Skeletal muscle satellite cell (primary cell): ENCODE results near the gene OR1F1. TPM values are rescaled to one million over a fixed set of nuclear protein-coding genes. Genes with fewer than 3 reads are reported as not detected.
"Not testable (repeated sequence)": the region's sequence is repeated elsewhere in the genome, so short reads cannot be mapped to it uniquely, and the experiment has no call there.

ENCODE experiments used
- H3K27me3 ChIP-seq: 2 replicates; pipeline ENCODE4 v1.7.0; 2013; ENCODE audit warnings: low read length; ENCODE audit not compliant: control insufficient read depth, insufficient read depth
- H3K36me3 ChIP-seq: 2 replicates; pipeline ENCODE4 v1.7.0; 2013; ENCODE audit warnings: mild to moderate bottlenecking, control low read depth, low read length; ENCODE audit not compliant: insufficient read depth
- H3K4me1 ChIP-seq: 2 replicates; pipeline ENCODE4 v1.7.0; 2013; ENCODE audit warnings: low read length; ENCODE audit not compliant: control insufficient read depth, insufficient read depth
- H3K4me2 ChIP-seq: 2 replicates; pipeline ENCODE4 v1.7.0; 2013; ENCODE audit warnings: mild to moderate bottlenecking, low read length
- H3K4me3 ChIP-seq: 2 replicates; pipeline ENCODE4 v1.7.0; 2013; ENCODE audit warnings: low read length
- H3K9ac ChIP-seq: 2 replicates; pipeline ENCODE4 v1.7.0; 2013; ENCODE audit warnings: mild to moderate bottlenecking, low read depth, low read length, moderate library complexity
- H3K9me3 ChIP-seq: replicated peaks from 2 replicates; pipeline ENCODE4 v1.7.0; 2013; ENCODE audit warnings: mild to moderate bottlenecking, control low read depth, low read length
- total RNA-seq: library from RNA; depleted of rRNA; stranded (reverse); fragments of >200 nt; gene quantifications from 2 replicates; pipeline ENCODE4 v1.2.3, GENCODE V29; 2012; rRNA removed

Gene OR1F1
- not detected in 2 replicates for total RNA-seq

DNA sequence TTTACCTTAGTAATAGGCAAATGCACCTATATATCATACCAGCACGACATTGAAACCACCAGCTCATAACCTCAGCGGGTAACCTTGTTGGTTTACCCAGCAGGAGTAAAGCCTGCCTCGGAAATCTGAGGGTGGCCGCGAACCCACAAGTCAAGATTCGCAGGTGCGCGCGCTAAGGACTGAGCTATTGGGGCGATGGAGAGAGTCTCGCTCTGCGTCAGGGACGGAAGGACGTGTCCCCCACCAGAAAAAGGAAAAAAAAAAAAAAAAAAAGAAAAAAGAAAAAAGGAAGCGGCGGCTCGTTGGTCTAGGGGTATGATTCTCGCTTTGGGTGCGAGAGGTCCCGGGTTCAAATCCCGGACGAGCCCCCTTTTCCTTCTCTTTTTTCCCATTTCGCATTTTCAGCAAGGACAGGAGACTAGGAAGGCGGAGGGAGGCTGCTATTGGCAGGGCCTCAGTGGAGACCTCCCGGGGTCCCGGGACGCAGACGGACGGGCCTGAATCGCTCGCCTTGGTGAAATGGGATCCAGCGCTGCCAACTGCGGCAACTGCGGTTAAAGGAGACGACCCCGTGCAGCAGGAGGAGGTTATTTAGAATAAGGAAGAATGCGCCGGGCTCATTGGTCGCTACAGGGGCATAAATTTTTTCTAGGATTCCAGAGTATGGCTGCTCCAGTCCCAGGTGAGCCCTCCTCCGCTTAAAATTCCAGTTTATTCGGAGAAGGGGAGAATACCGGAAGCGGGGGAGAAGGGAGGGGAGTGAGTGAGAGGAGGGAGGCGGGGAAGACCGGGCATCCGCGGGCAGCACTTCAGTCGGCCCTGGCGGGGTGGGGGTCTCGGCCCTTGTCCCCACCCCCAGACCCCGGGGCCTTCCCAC lies at the start of gene OR1F1:
TSS of gene OR1F1 (plus strand) at position 407 of the 877 bp plus-strand sequence.
- H3K4me2 ChIP-seq: peak within 1 kb of the TSS; percentile 96
- no peaks in the 10 kb centered on the region for H3K9me3 ChIP-seq
- H3K4me3 ChIP-seq: peak within 1 kb of the TSS; percentile 82
- H3K27me3 ChIP-seq: peaks cover 9% of the 10 kb centered on the region
- no peaks in the 10 kb centered on the region for H3K36me3 ChIP-seq
- peak within 1 kb of the TSS; percentile 51 for H3K9ac ChIP-seq
- H3K4me1 ChIP-seq: peaks cover 26% of the 10 kb centered on the region

DNA sequence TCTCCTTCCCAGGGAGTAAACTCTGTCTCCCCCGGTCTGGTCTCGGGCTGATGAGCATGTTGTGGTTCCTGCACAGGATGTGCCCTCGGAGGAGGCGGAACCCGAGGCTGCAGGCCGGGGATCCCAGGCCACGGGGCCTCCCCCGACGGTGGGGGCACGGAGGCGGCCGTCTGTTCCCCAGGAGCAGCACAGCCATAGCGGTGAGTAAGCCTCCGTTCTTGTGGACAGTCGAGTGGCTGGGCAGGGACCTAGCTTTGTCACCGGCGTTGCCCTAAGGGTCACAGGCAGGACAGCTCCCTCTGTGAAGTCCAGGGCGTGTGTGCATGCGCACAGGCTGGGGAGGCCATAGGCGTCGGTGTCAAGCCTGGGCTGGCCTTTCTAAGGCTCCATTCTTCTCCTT lies 49.7 kb upstream of the OR1F1 start:
- Histone ChIP-seq H3K4me1 (peaks cover 5% of the 10 kb centered on the region), H3K27me3 (no peaks in the 10 kb centered on the region), H3K9me3 (no peaks in the 10 kb centered on the region), H3K9ac (no peak overlapping the region), H3K36me3 (peaks cover 31% of the 10 kb centered on the region), H3K4me2 (no peak overlapping the region), H3K4me3 (no peak overlapping the region)

DNA sequence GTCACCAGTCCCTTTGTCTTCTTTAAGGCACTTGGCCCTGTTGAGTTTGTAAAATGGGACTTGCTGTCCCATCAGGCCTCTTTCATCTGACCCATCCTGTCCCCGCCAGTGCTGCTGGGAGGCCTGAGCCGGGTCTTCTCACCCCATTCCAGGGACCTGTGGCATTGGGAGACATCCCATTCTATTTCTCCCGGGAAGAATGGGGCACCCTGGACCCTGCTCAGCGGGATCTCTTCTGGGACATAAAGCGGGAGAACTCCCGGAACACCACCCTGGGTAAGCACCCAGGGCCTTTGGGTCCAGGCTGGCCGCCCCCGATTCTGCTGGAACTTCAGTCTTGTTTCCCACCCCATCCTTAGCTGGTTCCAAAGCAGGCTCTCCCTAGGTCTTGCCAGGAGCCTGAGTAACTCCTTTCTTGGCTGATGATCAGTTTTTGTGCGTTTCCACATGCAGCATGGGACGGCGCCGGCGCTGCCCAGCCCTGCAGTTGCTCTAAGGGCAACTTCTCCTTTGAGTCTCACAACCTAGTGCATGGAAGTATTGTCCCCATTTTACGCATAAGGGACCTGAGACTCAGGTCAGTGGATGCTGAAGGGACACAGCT lies 49.1 kb upstream of the OR1F1 start:
- no peak overlapping the region for H3K9ac ChIP-seq
- peaks cover 31% of the 10 kb centered on the region for H3K36me3 ChIP-seq
- H3K4me1 ChIP-seq: peaks cover 5% of the 10 kb centered on the region
- H3K27me3 ChIP-seq: no peaks in the 10 kb centered on the region
- no peak overlapping the region for H3K4me3 ChIP-seq
- no peaks in the 10 kb centered on the region for H3K9me3 ChIP-seq
- H3K4me2 ChIP-seq: no peak overlapping the region

DNA sequence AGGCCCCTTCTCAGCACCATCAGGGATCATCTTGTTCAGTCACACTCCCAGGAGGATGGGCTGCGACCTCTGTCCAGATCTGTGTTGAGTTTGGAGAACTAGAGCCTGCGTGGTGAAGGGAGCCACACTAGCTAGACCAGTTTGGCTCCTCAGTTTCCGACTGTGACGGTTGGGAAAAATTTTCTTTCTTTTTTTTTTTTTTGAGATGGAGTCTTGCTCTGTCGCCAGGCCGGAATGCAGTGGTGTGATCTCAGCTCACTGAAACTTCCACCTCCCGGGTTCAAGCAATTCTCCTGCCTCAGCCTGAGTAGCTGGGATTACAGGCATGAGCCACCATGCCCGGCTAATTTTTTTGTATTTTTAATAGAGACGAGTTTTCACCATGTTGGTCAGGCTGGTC lies 48.4 kb upstream of the OR1F1 start:
- H3K4me2 ChIP-seq, H3K9me3 ChIP-seq, H3K4me3 ChIP-seq, H3K9ac ChIP-seq, H3K27me3 ChIP-seq, H3K4me1 ChIP-seq: not testable (repeated sequence)
- H3K36me3 ChIP-seq: peaks cover 31% of the 10 kb centered on the region

DNA sequence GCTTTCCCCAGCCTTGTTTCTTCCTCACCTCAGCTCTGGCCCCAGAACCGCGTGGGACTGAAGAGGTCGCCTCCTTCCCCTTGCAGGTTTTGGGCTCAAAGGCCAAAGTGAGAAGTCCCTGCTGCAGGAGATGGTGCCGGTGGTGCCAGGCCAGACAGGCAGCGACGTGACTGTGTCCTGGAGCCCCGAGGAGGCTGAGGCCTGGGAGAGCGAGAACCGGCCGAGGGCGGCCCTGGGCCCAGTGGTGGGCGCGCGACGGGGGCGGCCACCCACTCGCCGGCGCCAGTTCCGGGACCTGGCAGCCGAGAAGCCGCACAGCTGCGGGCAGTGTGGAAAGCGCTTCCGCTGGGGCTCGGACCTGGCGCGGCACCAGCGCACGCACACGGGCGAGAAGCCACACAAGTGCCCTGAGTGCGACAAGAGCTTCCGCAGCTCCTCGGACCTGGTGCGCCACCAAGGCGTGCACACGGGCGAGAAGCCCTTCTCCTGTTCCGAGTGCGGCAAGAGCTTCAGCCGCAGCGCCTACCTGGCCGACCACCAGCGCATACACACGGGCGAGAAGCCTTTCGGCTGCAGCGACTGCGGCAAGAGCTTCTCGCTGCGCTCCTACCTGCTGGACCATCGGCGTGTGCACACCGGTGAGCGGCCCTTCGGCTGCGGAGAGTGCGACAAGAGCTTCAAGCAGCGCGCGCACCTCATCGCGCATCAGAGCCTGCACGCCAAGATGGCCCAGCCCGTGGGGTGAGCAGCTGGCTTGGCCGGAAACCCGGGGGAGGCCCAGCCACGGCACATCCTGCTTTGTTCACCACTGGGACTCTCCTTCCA lies 47.2 kb upstream of the OR1F1 start:
- Histone ChIP-seq H3K4me2 (no peak overlapping the region), H3K4me1 (peaks cover 4% of the 10 kb centered on the region), H3K36me3 (peaks cover 31% of the 10 kb centered on the region), H3K9ac (no peak overlapping the region), H3K4me3 (no peak overlapping the region), H3K27me3 (no peaks in the 10 kb centered on the region), H3K9me3 (no peaks in the 10 kb centered on the region)

DNA sequence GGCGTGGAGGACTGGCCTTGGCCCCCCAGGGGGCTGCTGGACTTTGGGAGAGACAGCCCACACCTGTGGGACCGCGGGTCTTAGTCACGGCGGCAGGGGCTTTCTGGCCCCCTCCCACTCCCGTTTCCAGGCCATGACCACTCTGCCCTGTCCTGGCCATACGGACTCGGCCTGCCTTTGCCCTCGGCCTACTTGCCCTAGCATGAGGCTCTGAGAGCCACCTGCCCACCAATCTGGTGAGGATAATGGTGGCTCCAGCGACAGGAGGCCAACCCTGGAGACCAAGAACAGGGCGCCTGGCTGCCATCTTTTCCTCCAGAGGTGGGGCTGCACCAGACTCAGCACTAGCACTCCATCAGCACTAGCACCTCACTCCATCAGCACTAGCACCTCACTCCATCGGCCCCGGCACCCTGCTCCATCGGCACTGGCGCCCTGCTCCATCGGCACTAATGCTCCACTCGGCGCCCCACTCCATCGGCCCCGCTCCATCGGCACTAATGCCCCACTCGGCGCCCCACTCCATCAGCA lies 46.2 kb upstream of the OR1F1 start:
- H3K36me3 ChIP-seq: peaks cover 31% of the 10 kb centered on the region
- H3K9ac ChIP-seq: no peak overlapping the region
- H3K9me3 ChIP-seq: no peaks in the 10 kb centered on the region
- H3K4me1 ChIP-seq: no peaks in the 10 kb centered on the region
- no peaks in the 10 kb centered on the region for H3K27me3 ChIP-seq
- no peak overlapping the region for H3K4me3 ChIP-seq
- H3K4me2 ChIP-seq: no peak overlapping the region

DNA sequence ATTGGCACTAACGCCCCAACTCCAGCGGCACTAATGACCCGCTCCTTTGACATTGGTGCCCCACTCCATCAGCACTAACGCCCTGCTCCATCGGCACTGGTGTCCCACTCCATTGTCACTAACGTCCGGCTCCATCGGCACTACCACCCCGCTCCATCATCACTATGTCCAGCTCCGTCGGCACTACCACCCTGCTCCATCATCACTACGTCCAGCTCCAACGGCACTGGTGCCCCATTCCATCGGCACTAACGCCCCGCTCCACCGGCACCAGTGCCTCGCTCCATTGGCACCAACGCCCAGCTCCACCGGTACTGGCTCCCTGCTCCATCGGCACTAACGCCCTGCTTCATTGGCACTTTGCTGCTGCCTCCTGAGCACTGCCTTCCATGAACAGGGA lies 45.7 kb upstream of the OR1F1 start:
- Histone ChIP-seq H3K36me3 (peaks cover 31% of the 10 kb centered on the region), H3K9ac (no peak overlapping the region), H3K27me3 (no peaks in the 10 kb centered on the region), H3K4me1 (no peaks in the 10 kb centered on the region), H3K4me2 (no peak overlapping the region), H3K4me3 (no peak overlapping the region), H3K9me3 (no peaks in the 10 kb centered on the region)

DNA sequence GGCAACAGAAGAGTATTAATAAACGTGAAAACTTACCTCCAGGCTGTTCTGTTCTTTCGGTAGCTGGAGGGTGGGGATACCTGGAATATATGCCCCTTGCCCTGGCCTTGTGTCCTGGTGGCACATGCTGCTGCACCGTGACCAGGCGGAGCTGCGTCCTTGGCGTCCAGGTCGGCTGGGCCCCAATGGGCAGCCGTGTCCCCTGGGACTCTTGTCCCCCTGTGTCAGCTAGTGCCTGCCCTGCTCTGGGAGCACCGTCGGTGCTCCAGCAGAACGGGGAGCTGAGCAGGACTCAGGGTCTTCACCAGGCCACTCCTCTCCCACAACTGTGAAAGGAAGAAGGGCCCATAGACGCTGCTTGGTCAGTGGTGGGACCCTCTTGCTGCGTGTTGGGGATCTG lies 45.2 kb upstream of the OR1F1 start:
- Histone ChIP-seq H3K4me2 (no peak overlapping the region), H3K9me3 (no peaks in the 10 kb centered on the region), H3K27me3 (no peaks in the 10 kb centered on the region), H3K36me3 (peaks cover 31% of the 10 kb centered on the region), H3K9ac (no peak overlapping the region), H3K4me1 (no peaks in the 10 kb centered on the region), H3K4me3 (no peak overlapping the region)

DNA sequence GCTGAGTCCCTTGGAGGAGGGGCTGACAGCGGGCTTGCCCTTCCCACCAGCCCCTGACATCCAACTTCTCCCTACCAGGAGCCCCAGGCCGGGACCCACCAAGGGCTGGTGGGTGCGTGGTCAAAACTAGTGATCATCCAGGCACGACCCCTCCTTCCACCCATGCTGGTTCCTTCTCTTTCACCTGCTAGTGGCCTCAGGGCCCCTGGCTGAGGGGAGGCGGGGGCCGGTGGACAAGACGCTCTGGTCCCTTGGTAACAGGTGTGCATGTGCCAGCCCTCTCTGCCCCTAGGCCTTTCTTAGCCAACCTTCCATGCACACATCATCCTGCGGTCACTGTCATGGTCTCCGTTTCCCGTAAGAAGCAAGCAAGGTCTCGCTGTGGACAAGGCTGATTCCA lies 44.8 kb upstream of the OR1F1 start:
- H3K4me1 ChIP-seq: no peaks in the 10 kb centered on the region
- peaks cover 31% of the 10 kb centered on the region for H3K36me3 ChIP-seq
- no peak overlapping the region for H3K4me3 ChIP-seq
- no peak overlapping the region for H3K4me2 ChIP-seq
- H3K9ac ChIP-seq: no peak overlapping the region
- H3K27me3 ChIP-seq: no peaks in the 10 kb centered on the region
- H3K9me3 ChIP-seq: no peaks in the 10 kb centered on the region

DNA sequence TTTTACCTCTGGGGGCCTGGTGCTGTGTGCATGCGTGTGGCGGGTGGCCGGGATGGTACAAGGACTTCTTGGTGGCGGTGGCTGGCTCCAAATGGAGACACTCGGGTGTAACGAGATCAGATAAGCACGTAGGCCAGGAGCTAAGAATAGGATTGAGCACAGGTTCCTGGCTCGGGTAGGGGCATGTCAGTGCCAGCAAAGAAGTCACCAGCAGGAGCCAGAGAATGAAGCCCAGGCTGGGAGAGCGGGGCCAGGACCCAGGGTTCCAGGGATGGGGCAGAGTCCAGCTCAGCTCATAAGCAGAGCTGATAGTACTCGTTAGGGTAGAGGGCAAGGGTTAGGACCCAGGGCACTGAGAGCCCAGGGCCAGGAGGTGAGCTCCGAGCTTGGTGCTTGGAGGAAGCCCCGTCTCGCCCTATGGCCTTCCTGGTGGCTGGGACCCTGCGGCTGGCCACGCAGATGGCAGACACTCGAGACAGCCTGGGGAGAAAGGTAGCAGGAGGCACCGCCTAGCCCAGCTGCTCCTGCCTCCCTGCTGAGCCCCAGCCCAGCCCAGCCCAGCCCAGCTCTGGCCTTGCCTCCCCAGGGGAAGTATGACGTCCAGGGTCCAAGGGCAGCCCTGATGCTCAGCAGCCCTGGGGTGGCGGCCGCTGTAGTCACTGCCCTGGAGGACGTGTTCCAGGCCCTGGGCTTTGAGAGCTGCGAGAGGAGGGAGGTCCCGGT lies 44.2 kb upstream of the OR1F1 start:
- Histone ChIP-seq H3K4me2 (no peak overlapping the region), H3K4me1 (no peaks in the 10 kb centered on the region), H3K9ac (no peak overlapping the region), H3K9me3 (no peaks in the 10 kb centered on the region), H3K36me3 (peaks cover 26% of the 10 kb centered on the region), H3K27me3 (no peaks in the 10 kb centered on the region), H3K4me3 (no peak overlapping the region)
